ENCODE measurements around the gene KLLN.
"Not testable (repeated sequence)": the region's sequence is repeated elsewhere in the genome, so short reads cannot be mapped to it uniquely, and the experiment has no call there.

KLLN gene

DNA sequence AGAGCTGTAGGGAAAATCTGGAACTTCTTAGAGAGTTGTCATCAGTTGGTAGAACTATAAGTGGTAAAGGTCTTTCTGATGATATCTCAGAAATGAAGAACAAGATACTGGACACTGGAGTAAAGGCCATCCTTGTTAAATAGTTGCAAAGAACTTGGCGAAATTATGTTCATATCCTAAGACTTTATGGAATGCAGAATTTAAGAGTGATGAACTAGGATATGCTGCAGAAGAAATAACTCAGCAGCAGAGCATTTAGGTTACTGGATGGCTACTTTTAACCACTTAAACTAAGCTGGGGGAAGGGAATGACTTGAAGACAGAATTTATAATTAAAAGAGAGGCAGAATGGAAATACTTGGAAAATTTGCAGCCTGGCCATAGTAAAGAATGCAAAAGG lies 23.8 kb upstream of the KLLN start:
- no peak for DNase-seq (ENCODE audit: extremely low spot score)
- ChIA-PET CTCF (interaction anchor here (3.4 kb wide), 1 partner anchor 16 kb away, joined by 15 read pairs; no protein-coding TSS in a partner anchor), POLR2A (interaction anchor here (1.2 kb wide), 1 partner anchor 25 kb away, joined by 5 read pairs; no protein-coding TSS in a partner anchor)
- TF ChIP-seq, protein P1, sequence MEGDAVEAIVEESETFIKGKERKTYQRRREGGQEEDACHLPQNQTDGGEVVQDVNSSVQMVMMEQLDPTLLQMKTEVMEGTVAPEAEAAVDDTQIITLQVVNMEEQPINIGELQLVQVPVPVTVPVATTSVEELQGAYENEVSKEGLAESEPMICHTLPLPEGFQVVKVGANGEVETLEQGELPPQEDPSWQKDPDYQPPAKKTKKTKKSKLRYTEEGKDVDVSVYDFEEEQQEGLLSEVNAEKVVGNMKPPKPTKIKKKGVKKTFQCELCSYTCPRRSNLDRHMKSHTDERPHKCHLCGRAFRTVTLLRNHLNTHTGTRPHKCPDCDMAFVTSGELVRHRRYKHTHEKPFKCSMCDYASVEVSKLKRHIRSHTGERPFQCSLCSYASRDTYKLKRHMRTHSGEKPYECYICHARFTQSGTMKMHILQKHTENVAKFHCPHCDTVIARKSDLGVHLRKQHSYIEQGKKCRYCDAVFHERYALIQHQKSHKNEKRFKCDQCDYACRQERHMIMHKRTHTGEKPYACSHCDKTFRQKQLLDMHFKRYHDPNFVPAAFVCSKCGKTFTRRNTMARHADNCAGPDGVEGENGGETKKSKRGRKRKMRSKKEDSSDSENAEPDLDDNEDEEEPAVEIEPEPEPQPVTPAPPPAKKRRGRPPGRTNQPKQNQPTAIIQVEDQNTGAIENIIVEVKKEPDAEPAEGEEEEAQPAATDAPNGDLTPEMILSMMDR (IDR thresholded peaks at IDR 0.05; ENCODE audit: control extremely low read depth, extremely low read depth, low read depth, missing control alignments): no peak

DNA sequence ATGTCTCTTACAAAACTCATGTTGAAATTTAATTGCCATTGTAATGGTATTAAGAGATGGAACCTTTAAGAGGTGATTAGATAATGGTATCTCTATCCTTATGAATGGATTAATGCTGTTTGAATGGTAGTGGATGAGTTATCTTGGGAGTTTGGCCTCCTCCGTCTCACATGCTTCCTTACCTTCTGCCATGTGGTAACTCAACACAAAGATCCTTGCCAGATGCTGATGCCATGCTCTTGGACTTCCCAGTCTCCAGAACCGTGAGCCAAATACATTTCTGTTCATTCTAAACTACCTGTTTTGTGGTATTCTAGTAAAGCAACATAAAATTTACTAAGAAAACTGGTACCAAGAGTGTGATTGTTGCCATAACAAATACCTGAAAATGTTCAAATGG lies 23.3 kb upstream of the KLLN start:
- DNase-seq (ENCODE audit: extremely low spot score): no peak
- ChIA-PET CTCF (interaction anchor here (3.4 kb wide), 1 partner anchor 16 kb away, joined by 15 read pairs; no protein-coding TSS in a partner anchor), POLR2A (no interaction called here)
- TF ChIP-seq, protein P1 (IDR thresholded peaks at IDR 0.05; ENCODE audit: control extremely low read depth, extremely low read depth, low read depth, missing control alignments): no peak

DNA sequence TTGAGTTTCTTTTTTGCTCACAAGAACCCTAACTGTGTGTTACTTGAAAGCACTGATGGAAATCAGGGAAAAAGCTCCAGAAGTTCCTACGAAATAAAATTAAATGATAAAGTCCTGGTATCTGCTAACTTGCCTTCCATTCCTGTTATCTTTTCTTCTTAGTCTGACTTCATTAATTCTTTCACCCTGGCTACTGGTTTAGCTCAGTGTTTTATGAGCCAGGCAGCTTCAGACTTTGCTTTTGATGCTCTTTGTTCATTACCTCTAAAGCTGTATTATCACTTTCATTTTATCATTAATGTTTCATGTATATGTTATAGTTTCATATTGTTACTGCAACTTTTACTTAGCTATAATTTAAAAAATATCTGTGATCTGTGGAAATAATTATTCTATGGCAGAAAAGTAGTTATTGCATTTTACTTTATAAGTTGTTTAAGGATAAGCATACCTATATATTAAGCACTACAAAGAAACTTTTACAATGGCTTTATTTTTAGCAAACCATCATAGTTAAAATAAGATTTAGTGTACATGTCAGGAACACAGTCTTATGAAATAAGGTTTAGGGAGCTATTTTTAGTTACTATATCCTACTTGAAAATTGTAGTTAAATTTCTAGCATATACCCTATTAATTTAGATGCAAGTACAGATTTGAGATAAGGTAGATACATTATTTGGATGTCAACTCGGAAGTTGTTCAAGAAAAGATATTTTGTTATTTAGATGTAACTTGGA lies 19.4 kb upstream of the KLLN start:
- no peak for DNase-seq (ENCODE audit: extremely low spot score)
- TF ChIP-seq, protein P1 (IDR thresholded peaks at IDR 0.05; ENCODE audit: control extremely low read depth, extremely low read depth, low read depth, missing control alignments): no peak
- POLR2A ChIA-PET: no interaction called here
- CTCF ChIA-PET: interaction anchor here (1.1 to 1.7 kb wide), 4 partner anchors 11 to 26 kb away, joined by 3 to 5 read pairs (median 3); no protein-coding TSS in a partner anchor

DNA sequence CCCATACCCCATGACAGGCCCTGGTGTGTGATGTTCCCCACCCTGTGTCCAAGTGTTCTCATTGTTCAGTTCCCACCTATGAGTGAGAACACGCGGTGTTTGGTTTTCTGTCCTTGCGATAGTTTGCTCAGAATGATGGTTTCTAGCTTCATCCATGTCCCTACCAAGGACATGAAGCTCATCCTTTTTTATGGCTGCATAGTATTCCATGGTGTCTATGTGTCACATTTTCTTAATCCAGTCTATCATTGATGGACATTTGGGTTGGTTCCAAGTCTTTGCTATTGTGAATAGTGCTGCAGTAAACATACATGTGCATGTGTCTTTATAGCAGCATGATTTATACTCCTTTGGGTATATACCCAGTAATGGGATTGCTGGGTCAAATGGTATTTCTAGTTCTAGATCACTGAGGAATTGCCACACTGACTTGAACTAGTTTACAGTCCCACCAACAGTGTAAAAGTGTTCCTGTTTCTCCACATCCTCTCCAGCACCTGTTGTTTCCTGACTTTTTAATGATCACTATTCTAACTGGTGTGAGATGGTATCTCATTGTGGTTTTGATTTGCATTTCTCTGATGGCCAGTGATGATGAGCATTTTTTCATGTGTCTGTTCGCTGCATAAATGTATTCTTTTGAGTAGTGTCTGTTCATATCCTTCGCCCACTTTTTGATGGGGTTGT lies 18.2 kb upstream of the KLLN start:
- CTCF ChIA-PET; POLR2A ChIA-PET; DNase-seq (ENCODE audit: extremely low spot score): not testable (repeated sequence)

DNA sequence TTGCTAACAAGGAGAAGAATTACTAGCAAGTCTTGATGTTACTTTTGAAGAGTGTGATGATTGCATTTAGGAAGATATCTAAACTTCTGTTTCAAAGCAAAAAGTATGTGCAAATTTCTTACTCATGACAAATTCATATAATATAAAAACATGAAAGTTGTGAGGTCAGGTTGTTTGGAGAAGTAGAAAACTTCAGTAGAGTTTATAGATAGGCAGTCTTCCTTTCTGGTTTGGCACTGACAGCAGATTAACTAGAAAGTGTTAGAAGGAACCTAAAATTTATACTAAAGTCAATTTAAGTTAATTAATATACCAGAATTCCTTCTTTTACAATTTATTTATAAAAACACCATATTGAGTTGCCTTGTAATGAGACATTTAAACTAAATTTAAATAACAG lies 17.0 kb upstream of the KLLN start:
- DNase-seq (ENCODE audit: extremely low spot score): no peak
- ChIA-PET POLR2A (no interaction called here), CTCF (interaction anchor here (1.4 kb wide), 1 partner anchor 34 kb away, joined by 3 read pairs; no protein-coding TSS in a partner anchor)
- TF ChIP-seq, protein P1 (IDR thresholded peaks at IDR 0.05; ENCODE audit: control extremely low read depth, extremely low read depth, low read depth, missing control alignments): no peak

DNA sequence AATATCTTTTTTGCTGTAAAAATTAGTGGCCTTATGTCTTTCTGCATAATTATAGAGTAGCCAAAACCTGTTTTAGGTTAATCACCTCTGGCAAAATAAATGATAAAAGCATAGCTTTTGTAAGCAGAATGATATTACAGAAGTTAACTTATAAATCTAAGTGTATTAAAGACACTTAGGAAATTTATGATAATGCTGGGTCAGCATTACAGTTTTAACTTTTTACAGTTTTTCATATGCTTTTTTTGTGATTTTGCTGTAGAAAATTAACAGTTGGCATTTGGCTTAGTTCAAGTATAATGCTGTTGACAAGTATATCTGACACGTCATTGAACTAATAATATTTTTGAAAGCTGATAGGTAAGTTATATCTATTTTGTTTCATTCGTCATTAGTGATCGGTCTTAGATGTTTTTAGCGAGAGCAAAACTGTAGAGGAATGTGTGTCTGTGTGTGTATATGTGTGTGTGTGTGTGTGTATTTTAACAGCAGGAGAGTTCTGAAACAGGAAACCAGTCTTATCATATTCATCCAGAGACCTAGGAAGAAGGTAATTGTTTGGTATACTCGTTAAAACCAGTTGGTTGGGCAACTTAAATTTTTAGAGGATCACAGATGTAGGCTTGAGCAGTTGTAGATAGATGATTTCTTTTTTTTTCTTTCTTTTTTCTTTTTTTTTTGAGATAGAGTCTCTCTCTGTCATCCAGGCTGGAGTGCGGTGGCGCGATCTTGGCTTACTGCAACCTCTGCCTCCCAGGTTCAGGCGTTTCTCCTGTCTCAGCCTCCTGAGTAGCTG lies 15.5 kb upstream of the KLLN start:
- TF ChIP-seq, protein P1 (IDR thresholded peaks at IDR 0.05; ENCODE audit: control extremely low read depth, extremely low read depth, low read depth, missing control alignments): no peak
- ChIA-PET CTCF (interaction anchor here (0.8 to 1.4 kb wide), 2 partner anchors 36 to 48 kb away, joined by 3 read pairs; no protein-coding TSS in a partner anchor), POLR2A (no interaction called here)
- no peak for DNase-seq (ENCODE audit: extremely low spot score)
